K562 (cell line): Measurements from ENCODE around the gene CDYL. TPM values are rescaled to one million over a fixed set of nuclear protein-coding genes. Genes with fewer than 3 reads are reported as not detected.

Experiments
- ATF2 ChIP-seq: sonication (generic); formaldehyde crosslinking; IDR thresholded peaks from 2 replicates; pipeline ENCODE4 v1.8.1; 2022; ENCODE audit warnings: missing genetic modification reagents
- C11orf30 ChIP-seq: fragments of 450-650 bp; IDR thresholded peaks from 2 replicates; pipeline ENCODE4 v1.6.1; 2016; ENCODE audit warnings: low read depth, mild to moderate bottlenecking
- CLOCK ChIP-seq: fragments of 250-450 bp; sonication (Bioruptor Pico); IDR thresholded peaks from 2 replicates; pipeline ENCODE4 v1.4.0; 2020; ENCODE audit warnings: mild to moderate bottlenecking, moderate library complexity, borderline replicate concordance
- E2F4 ChIP-seq: sonication (generic); formaldehyde crosslinking; IDR thresholded peaks from 2 replicates; pipeline ENCODE4 v1.8.0; 2022; ENCODE audit warnings: mild to moderate bottlenecking, low read depth, missing genetic modification reagents
- EGR1 ChIP-seq: fragments of 450-650 bp; conservative IDR thresholded peaks from 2 replicates; pipeline ENCODE4 v1.6.1; 2017; ENCODE audit warnings: mild to moderate bottlenecking
- IRF2 ChIP-seq: sonication (generic); formaldehyde crosslinking; IDR thresholded peaks from 2 replicates; pipeline ENCODE4 v1.8.1; 2022; ENCODE audit warnings: mild to moderate bottlenecking, missing genetic modification reagents
- MAFK ChIP-seq: IDR thresholded peaks from 2 replicates; pipeline ENCODE4 v1.6.1; 2011; ENCODE audit warnings: low read length, improper control_type of control experiment
- MBD1 ChIP-seq: fragments of 250-450 bp; sonication (Bioruptor Pico); IDR thresholded peaks from 2 replicates; pipeline ENCODE4 v1.8.0; 2022; ENCODE audit warnings: inconsistent platforms
- MCM5 ChIP-seq: fragments of 450-650 bp; IDR thresholded peaks from 2 replicates; pipeline ENCODE4 v1.6.1; 2016; ENCODE audit warnings: low read depth
- MIER1 ChIP-seq: fragments of 450-650 bp; IDR thresholded peaks from 2 replicates; pipeline ENCODE4 v1.6.1; 2016; ENCODE audit warnings: antibody characterized with exemption, mild to moderate bottlenecking, low read depth
- MYNN ChIP-seq, 2 experiments: sonication (generic); formaldehyde crosslinking in 1 of 2; IDR thresholded peaks; 2 replicates each; pipeline versions ENCODE4 v1.5.0 to v1.6.1; 2016 to 2020; ENCODE audit warnings: antibody characterized with exemption in 1 of 2, missing genetic modification reagents in 1 of 2
- PHF21A ChIP-seq: fragments of 450-650 bp; IDR thresholded peaks from 2 replicates; pipeline ENCODE4 v1.6.1; 2017; ENCODE audit warnings: low read depth, borderline replicate concordance
- PRPF4 ChIP-seq: fragments of 200-400 bp; formaldehyde crosslinking; IDR thresholded peaks from one replicate; pipeline ENCODE4 v1.6.1; 2017; ENCODE audit warnings: low read length, low read depth, mild to moderate bottlenecking; ENCODE audit not compliant: insufficient read depth, poor library complexity, severe bottlenecking
- PTBP1 ChIP-seq: fragments of 200-400 bp; formaldehyde crosslinking; IDR thresholded peaks from 2 replicates; pipeline ENCODE4 v1.6.1; 2017; ENCODE audit warnings: low read depth, low read length
- SP2 ChIP-seq: IDR thresholded peaks from 2 replicates; pipeline ENCODE4 v1.6.1; 2011; ENCODE audit warnings: mild to moderate bottlenecking, low read depth, low read length, moderate library complexity; ENCODE audit not compliant: poor library complexity, severe bottlenecking; ENCODE audit errors: extremely low read depth
- ZBTB8A ChIP-seq: fragments of 450-650 bp; IDR thresholded peaks from 2 replicates; pipeline ENCODE4 v1.6.1; 2018; ENCODE audit warnings: mild to moderate bottlenecking, moderate library complexity; ENCODE audit not compliant: partially characterized antibody
- ZNF639 ChIP-seq, 2 experiments: fragments of 200-800 bp in 1 of 2; sonication (Bioruptor generic) in 1 of 2; sonication (generic) in 1 of 2; formaldehyde crosslinking in 1 of 2; IDR thresholded peaks in 1 of 2; conservative IDR thresholded peaks in 1 of 2; 2 replicates each; pipeline versions ENCODE4 v1.5.0 to v1.6.1; 2016 to 2020; ENCODE audit warnings: missing compliant biosample characterization in 1 of 2, missing genetic modification characterization in 1 of 2, missing genetic modification reagents in 1 of 2
- ZNF764 ChIP-seq: fragments of 250-450 bp; sonication (Bioruptor Pico); IDR thresholded peaks from 2 replicates; pipeline ENCODE4 v1.4.0; 2020; ENCODE audit warnings: low read depth, mild to moderate bottlenecking, moderate library complexity
- polyA plus RNA-seq, 8 experiments: library from polyadenylated mRNA; depleted of rRNA in 4 of 8; stranded (reverse) in 5 of 8; unstranded in 3 of 8; fragments of >200 nt; fragmentation: Nextera tagmentation in 2 of 8; fragmentation: Illumina TruSeq in 1 of 8; extraction: Ambion mirVana in 2 of 8; extraction: Trizol in 1 of 8; gene quantifications; 2 replicates each; pipeline versions ENCODE4 v1.2.1 to v1.2.3, GENCODE V29; 2011 to 2014; ENCODE audit warnings: inconsistent platforms in 1 of 8, missing spikeins in 1 of 8
- total RNA-seq, 7 experiments: library from RNA; depleted of rRNA in 6 of 7; stranded (reverse); fragments of >200 nt in 6 of 7; fragmentation: Illumina TruSeq in 2 of 7; extraction: Trizol in 2 of 7; gene quantifications; 2 replicates each; pipeline versions ENCODE4 v1.2.1 to v1.2.3, GENCODE V29; 2011 to 2021; ENCODE audit warnings: low replicate concordance in 1 of 7

Gene CDYL
- total and polyA plus RNA-seq, 9 of the 15 experiments (the other 6 are each of a cell fraction or from before 2014, with no cell fraction given), result 8.1 to 45.8 (median 40.8) TPM

- TF ChIP-seq PTBP1 (no peak), PRPF4 (no peak), ZNF639 (CRISPR knock-in tag; conservative IDR thresholded peaks at IDR 0.05 in 1 of 2, IDR thresholded peaks at IDR 0.05 in 1 of 2) (peak in 1 of 2 experiments; percentile 74; a peak in 2 of 4 replicates), ZBTB8A (no peak), IRF2 (no peak), MAFK (no peak), C11orf30 (no peak), SP2 (no peak), MYNN (IDR thresholded peaks at IDR 0.05) (no peak), MYNN (CRISPR knock-in tag; IDR thresholded peaks at IDR 0.05) (no peak), PHF21A (no peak), EGR1 (peak; percentile 52), E2F4 (CRISPR knock-in tag) (no peak), MIER1 (no peak), CLOCK (CRISPR knock-in tag) (no peak), ATF2 (no peak; the same call in 1 of the 2 replicates), MBD1 (CRISPR knock-in tag) (no peak), MCM5 (no peak), ZNF764 (CRISPR knock-in tag) (no peak)
These were observed 227.6 kb downstream of the CDYL start, which contains the start of gene RPP40 (continued) for GRCh38 chr6:5003604-5004372.
